Measurements from ENCODE around the gene DIP2C. TPM values are rescaled to one million over a fixed set of nuclear protein-coding genes. Genes with fewer than 3 reads are reported as not detected.

The DIP2C gene
- total RNA-seq, 1 experiment from 2014 or later = 11.0 TPM

GRCh38 chr10:603745-604144, 85.7 kb downstream of the DIP2C start:
- no peaks in the 10 kb centered on the region for H3K36me3 Mint-ChIP-seq (ENCODE audit: insufficient read depth, unreplicated experiment)
- peaks cover 7% of the 10 kb centered on the region for H3K4me1 Mint-ChIP-seq (ENCODE audit: low read depth, unreplicated experiment)
- H3K27me3 Mint-ChIP-seq (ENCODE audit: unreplicated experiment) = no peaks in the 10 kb centered on the region
- H3K9me3 Mint-ChIP-seq (ENCODE audit: low read depth, unreplicated experiment) = no peaks in the 10 kb centered on the region
- no peak overlapping the region for H3K4me3 Mint-ChIP-seq (ENCODE audit: low read depth, unreplicated experiment)
- CTCF ChIA-PET = no interaction called here
- TF ChIP-seq CTCF (IDR thresholded peaks at IDR 0.05; ENCODE audit: unreplicated experiment) = no peak
- H3K27ac Mint-ChIP-seq (ENCODE audit: unreplicated experiment) = no peak overlapping the region
- DNase-seq = no peak
- intact Hi-C loops (cut with micrococcal nuclease; ENCODE audit: unreplicated experiment) = no loop called here
- no TSS peak for BruUV-seq (replicated peaks)

DNA sequence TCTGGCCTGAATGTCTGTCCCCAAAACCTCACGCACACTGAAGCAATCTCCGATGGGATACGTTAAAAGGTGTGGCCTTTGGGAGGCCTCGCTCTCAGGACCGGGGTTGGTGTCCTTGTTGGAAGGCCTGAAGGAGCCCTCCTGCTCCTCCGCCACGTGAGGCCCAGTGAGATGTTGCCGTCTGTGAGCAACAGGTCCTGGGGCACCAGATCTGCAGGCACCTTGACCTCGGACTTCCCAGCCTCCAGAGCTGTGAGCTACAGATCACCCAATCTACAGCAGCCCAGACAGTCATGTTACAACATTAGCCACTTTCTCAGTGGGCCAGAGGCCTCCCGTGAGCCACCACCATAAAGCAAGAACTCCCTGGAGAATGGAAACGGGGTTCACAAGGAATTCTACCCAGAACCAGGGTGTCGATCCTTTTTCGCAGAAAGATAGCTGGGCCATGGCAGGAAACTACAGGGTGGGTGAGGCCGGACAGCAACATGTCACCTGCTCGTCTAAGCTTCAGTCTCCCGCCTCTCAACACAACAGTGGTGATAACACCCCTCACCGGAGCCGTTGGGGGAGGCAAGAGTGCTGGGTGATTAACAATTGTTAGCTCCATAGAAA, 87.0 kb downstream of the DIP2C start:
- DNase-seq = no peak
- Mint-ChIP-seq H3K9me3 (ENCODE audit: low read depth, unreplicated experiment) (no peaks in the 10 kb centered on the region), H3K27me3 (ENCODE audit: unreplicated experiment) (no peaks in the 10 kb centered on the region), H3K36me3 (ENCODE audit: insufficient read depth, unreplicated experiment) (no peaks in the 10 kb centered on the region), H3K4me3 (ENCODE audit: low read depth, unreplicated experiment) (no peak overlapping the region), H3K4me1 (ENCODE audit: low read depth, unreplicated experiment) (peaks cover 7% of the 10 kb centered on the region), H3K27ac (ENCODE audit: unreplicated experiment) (no peak overlapping the region)
- intact Hi-C loops (cut with micrococcal nuclease; ENCODE audit: unreplicated experiment) = no loop called here
- CTCF ChIA-PET = no interaction called here
- no TSS peak for BruUV-seq (replicated peaks)
- no peak for TF ChIP-seq CTCF (IDR thresholded peaks at IDR 0.05; ENCODE audit: unreplicated experiment)

DNA sequence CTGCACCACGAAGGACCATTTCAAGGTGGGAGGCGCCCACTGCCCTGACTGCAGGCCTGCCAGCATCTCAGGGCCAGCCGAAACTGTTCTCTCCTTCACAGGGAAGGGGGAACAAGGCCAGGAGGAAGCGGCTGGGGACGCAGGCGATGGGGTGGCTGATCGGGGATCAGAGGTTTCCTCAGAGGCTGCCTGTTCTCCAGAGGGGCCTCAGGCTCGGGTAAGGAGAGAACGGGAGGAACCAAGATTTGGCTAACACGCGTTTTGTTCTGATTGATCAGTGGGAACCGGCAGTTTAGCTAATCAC, 87.9 kb downstream of the DIP2C start:
- Mint-ChIP-seq H3K4me1 (ENCODE audit: low read depth, unreplicated experiment) (peaks cover 7% of the 10 kb centered on the region), H3K27ac (ENCODE audit: unreplicated experiment) (no peak overlapping the region), H3K36me3 (ENCODE audit: insufficient read depth, unreplicated experiment) (no peaks in the 10 kb centered on the region), H3K27me3 (ENCODE audit: unreplicated experiment) (no peaks in the 10 kb centered on the region), H3K4me3 (ENCODE audit: low read depth, unreplicated experiment) (no peak overlapping the region), H3K9me3 (ENCODE audit: low read depth, unreplicated experiment) (no peaks in the 10 kb centered on the region)
- intact Hi-C loops (cut with micrococcal nuclease; ENCODE audit: unreplicated experiment) = no loop called here
- CTCF ChIA-PET = no interaction called here
- BruUV-seq (replicated peaks) = no TSS peak
- TF ChIP-seq CTCF (IDR thresholded peaks at IDR 0.05; ENCODE audit: unreplicated experiment) = no peak
- DNase-seq = no peak

DNA sequence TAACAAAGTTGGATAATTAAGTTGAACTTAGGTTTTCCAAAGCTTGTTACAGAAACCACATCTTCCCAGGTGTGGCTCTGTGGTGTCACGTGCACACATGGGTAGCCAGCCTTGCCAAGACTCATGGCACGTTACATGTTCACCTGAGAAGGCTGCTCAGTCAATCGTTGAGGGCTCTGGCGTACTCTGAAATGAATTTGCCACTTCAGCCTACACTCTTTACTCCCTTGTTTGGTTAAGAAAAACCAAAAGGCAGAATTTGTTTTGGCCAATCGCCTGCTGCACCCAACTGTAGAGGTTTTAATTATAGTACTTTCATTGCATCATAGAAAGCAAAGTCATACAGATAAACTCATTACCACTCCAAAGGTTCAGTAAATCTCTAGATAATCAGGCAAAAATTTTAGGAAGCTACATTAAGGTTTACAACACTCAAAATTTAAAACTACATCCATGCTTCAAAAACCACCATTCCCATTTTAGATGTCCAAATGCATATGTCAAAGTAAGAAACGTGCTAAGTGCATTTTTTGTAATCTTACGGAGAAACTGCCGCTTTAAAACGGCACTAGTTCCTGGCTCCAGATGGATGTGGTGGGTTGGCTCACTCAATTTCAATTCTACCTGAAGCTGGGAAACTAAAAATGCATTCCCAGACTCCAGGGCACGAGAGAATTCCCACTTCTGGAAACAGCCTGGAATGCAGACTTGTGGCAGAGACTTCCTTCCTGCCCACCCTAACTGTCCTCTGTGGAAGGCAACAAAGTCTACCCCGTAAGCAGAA, 88.4 kb downstream of the DIP2C start:
- BruUV-seq (replicated peaks) = no TSS peak
- Mint-ChIP-seq H3K9me3 (ENCODE audit: low read depth, unreplicated experiment) (no peaks in the 10 kb centered on the region), H3K27ac (ENCODE audit: unreplicated experiment) (no peak overlapping the region)

More for the DNA sequence above, 88.4 kb downstream of the DIP2C start:
- Mint-ChIP-seq H3K4me3 (ENCODE audit: low read depth, unreplicated experiment) (no peak overlapping the region), H3K36me3 (ENCODE audit: insufficient read depth, unreplicated experiment) (no peaks in the 10 kb centered on the region), H3K4me1 (ENCODE audit: low read depth, unreplicated experiment) (peaks cover 7% of the 10 kb centered on the region), H3K27me3 (ENCODE audit: unreplicated experiment) (no peaks in the 10 kb centered on the region)
- DNase-seq = no peak
- TF ChIP-seq CTCF (IDR thresholded peaks at IDR 0.05; ENCODE audit: unreplicated experiment) = no peak
- intact Hi-C loops (cut with micrococcal nuclease; ENCODE audit: unreplicated experiment) = no loop called here
- CTCF ChIA-PET = no interaction called here

Measured in Calu3 (cell line).